ENCODE measurements around the gene CASKIN2.

The CASKIN2 gene

DNA sequence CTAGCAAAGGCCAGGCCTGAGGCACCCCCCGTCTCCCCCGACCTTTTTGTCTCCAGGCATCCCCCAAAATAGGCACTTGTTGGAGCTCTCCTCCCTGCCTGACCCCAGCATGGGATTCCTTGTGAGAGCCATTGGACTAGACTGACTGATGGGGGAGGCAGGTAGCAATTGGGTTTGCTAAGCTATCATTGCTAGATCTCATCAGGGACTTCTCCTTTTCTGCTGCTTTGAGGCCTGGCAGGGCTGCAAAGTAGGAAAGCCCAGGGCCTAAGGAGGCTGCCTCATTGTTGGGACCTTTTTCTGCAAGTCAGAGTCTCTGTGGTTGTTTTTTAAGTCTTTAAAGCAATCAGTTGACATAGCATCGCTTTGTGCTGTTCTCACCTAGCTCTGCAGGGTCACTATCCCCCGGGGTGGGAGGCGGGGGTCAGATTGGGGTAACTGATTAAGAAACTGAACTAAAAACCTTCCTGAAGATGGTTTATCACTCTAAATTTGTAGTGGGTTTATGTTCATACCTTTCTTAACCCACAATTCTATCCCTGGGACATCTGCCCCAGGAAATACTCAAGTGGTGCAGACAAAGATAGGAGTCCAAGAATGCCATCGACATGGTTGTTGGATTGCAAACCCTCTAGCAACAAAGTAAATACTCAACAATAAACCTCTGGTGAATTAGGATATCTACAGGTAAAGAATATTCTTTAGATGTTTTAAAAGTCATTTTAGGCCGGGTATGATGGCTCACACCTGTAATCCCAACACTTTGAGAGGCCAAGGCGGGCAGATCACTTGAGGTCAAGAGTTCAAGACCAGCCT lies 38.2 kb upstream of the CASKIN2 start:
- TF ChIP-seq, protein P1, sequence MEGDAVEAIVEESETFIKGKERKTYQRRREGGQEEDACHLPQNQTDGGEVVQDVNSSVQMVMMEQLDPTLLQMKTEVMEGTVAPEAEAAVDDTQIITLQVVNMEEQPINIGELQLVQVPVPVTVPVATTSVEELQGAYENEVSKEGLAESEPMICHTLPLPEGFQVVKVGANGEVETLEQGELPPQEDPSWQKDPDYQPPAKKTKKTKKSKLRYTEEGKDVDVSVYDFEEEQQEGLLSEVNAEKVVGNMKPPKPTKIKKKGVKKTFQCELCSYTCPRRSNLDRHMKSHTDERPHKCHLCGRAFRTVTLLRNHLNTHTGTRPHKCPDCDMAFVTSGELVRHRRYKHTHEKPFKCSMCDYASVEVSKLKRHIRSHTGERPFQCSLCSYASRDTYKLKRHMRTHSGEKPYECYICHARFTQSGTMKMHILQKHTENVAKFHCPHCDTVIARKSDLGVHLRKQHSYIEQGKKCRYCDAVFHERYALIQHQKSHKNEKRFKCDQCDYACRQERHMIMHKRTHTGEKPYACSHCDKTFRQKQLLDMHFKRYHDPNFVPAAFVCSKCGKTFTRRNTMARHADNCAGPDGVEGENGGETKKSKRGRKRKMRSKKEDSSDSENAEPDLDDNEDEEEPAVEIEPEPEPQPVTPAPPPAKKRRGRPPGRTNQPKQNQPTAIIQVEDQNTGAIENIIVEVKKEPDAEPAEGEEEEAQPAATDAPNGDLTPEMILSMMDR (conservative IDR thresholded peaks at IDR 0.05; ENCODE audit: low read depth, low read length): no peak
- H3K4me3 ChIP-seq (ENCODE audit: low read depth, low read length): no peak overlapping the region
- DNase-seq (ENCODE audit: low read depth): no peak

DNA sequence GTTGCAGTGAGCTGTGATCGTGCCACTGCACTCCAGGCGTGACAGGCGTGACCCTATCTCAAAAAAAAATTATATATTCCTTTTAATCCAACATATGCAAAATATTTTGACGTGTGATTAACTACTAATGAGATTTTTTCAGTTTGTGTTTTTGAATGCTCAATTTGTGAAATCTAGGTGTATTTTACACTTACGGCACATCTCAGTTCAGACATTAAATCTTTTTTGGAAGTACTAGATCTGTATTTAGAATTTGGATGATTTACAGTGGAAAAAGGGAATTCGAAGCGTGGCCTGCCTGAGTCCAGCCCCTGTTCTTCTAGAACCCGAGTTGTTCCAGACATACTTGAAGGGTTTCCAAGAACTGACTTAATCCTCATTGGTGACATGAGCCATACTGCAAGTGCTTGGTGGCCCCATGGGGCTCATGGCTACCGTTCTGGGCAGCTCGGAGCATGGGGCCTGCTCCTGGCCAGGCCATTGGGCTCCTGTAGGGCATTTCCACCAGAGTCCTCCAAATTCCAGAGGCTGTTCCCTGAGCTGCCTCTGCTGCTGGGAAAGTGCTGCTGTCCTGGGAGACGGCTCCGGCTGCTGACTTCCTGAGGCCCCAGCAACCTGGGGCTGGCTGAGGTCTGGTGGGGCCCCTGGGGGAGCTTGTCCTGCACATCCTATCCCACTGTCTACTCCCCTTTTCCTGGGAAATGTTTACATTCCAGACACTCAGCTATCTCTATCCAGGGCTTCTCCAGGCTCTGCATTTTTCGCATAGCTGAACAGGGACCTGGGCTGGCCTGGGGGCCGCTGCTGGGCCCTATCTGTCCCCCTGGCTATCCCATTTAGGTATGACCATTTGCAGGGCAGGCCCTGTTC lies 37.3 kb upstream of the CASKIN2 start:
- DNase-seq (ENCODE audit: low read depth): no peak
- H3K4me3 ChIP-seq (ENCODE audit: low read depth, low read length): no peak overlapping the region
- TF ChIP-seq, protein P1 (conservative IDR thresholded peaks at IDR 0.05; ENCODE audit: low read depth, low read length): no peak

DNA sequence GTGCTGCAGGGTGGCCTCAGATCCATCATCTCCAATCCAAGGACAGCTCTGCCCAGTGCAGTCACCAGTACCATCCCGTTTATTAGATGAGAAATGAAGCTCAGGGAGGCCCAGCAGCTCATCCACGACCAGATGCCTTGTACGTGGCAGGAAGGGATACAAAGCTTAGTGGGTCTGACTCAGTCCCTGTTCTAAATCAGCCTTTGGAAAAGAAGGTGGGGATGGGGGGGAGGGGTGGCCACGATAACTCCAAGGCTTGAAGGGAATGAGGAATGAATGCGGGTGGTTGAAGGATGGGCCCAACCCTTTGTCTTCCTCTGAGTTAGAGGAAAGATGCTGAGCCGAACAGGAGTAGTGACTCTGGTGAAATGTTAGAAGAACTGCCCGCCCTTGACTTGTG lies 35.9 kb upstream of the CASKIN2 start:
- TF ChIP-seq, protein P1 (conservative IDR thresholded peaks at IDR 0.05; ENCODE audit: low read depth, low read length): no peak
- no peak for DNase-seq (ENCODE audit: low read depth)
- H3K4me3 ChIP-seq (ENCODE audit: low read depth, low read length): no peak overlapping the region

DNA sequence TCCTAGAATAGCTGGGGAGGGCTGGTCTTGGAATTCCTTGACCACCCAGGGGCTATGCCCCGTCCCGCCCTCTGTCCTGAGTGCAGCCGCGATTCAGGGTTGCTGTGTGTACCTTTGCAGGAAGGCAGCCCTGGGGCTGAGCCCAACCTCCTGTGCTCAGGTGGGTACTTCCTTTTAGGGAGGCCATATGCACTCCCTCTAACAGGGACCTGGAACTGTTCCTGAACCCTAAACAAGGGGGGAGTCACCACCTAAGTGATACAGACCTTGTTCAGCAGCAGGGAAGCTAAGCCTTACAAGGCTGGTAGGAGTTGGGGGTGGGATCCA lies 34.8 kb upstream of the CASKIN2 start:
- no peak for DNase-seq (ENCODE audit: low read depth)
- no peak overlapping the region for H3K4me3 ChIP-seq (ENCODE audit: low read depth, low read length)
- TF ChIP-seq, protein P1 (conservative IDR thresholded peaks at IDR 0.05; ENCODE audit: low read depth, low read length): no peak

DNA sequence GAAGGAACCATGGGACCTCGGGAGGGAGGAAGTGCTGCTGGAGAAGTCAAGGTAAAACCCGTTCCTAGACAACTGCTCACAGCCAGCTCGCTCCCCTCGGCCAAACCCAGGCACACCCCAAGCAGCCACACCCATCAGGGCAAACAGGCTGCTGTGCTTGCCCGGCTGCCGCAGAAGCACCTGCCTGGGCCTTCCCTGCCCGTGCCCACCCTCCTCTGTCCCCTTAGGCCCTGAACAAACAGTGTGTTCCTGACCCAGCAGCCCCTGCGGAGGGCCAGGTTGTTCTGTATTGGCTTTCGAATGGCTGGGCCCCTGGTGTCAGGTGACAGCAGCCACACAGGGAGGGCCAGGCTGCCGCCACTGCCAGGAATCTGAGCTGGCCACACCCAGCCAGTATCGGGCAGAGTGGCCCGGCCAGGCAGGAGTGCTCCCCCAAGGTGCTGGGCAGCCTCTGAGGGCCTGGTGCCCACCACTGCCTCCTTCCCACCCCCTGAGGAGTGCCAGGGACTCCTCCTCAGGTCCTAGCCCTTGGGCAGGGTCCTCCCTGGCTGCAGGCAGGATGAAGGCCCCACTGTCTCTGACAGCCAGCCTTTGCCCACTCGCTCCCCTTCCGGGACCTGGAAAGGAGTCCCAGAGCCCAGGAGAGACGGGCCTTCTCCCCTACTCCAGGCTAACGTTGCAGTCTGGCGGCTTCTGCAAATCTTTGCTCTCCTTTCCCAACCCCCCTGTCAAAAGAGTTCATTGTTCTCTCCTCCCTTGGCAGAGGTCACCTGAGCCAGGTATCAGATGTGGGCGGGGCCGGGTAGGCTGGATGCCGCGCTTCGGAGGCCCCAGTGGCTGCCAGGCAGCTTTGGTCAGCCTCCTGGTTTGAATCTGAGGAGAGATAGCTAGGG lies 34.2 kb upstream of the CASKIN2 start:
- no peak for DNase-seq (ENCODE audit: low read depth)
- TF ChIP-seq, protein P1 (conservative IDR thresholded peaks at IDR 0.05; ENCODE audit: low read depth, low read length): no peak
- H3K4me3 ChIP-seq (ENCODE audit: low read depth, low read length): no peak overlapping the region

DNA sequence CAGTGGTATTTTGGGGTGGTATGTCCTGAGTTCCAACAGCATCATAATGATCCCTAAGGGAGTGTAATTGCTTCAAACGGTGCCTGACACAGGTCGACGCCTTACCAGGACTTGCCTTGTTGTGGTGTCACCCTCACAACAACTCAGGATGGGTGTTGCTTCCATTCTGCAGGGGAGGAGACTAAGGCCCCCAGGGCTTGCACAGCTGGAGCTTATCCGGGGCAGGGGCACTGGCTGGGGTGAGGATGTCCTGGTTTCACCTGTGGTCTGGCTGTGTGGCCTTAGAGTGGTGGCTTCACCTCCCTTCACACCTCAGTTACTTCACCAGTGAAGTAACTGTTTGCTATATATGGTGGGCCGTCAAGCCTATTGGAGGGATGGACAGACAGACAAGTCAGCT lies 33.5 kb upstream of the CASKIN2 start:
- no peak for DNase-seq (ENCODE audit: low read depth)
- no peak overlapping the region for H3K4me3 ChIP-seq (ENCODE audit: low read depth, low read length)
- TF ChIP-seq, protein P1 (conservative IDR thresholded peaks at IDR 0.05; ENCODE audit: low read depth, low read length): no peak

All from choroid plexus epithelial cell (primary cell).